IPS-15b (cell line): ENCODE data around the gene NAA35.

ENCODE experiments used
- H3K27me3 ChIP-seq: one replicate; pipeline ENCODE4 v1.6.1; 2013; ENCODE audit warnings: low read length; ENCODE audit not compliant: control insufficient read depth, insufficient read depth
- H3K36me3 ChIP-seq: one replicate; pipeline ENCODE4 v1.6.1; 2013; ENCODE audit warnings: low read length; ENCODE audit not compliant: control insufficient read depth, insufficient read depth
- H3K4me1 ChIP-seq: one replicate; pipeline ENCODE4 v1.6.1; 2013; ENCODE audit warnings: mild to moderate bottlenecking, low read length; ENCODE audit not compliant: control insufficient read depth, insufficient read depth
- H3K4me3 ChIP-seq: one replicate; pipeline ENCODE4 v1.5.1; 2013; ENCODE audit warnings: low read depth, low read length
- H3K9ac ChIP-seq: one replicate; pipeline ENCODE4 v1.6.1; 2013; ENCODE audit warnings: low read depth, mild to moderate bottlenecking, low read length
- H3K9me3 ChIP-seq: one replicate; pipeline ENCODE4 v1.6.1; 2013; ENCODE audit warnings: mild to moderate bottlenecking, low read length; ENCODE audit not compliant: control insufficient read depth, insufficient read depth

The NAA35 gene

DNA sequence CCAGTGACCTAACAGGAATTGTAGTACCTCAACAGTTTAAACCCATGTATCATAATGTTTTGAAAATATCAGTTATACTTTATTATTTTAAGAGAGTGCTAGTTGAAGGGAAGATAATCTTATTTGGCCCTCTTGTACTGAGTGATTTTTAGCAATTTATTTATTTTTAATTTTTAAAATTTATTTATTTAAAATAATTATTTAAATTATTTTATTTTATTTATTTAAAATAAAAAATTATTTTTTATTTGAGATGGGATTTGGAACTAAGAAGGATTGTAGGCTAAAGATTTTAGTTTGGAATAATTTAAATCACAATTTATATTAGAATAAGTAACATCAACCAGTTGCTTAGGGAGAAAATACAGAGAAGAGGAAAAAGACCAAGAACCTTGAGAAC is 54.2 kb downstream of the NAA35 start:
- Histone ChIP-seq H3K9ac (no peak overlapping the region), H3K4me1 (no peaks in the 10 kb centered on the region), H3K36me3 (peaks cover 4% of the 10 kb centered on the region), H3K9me3 (no peaks in the 10 kb centered on the region), H3K27me3 (no peaks in the 10 kb centered on the region), H3K4me3 (no peak overlapping the region)

DNA sequence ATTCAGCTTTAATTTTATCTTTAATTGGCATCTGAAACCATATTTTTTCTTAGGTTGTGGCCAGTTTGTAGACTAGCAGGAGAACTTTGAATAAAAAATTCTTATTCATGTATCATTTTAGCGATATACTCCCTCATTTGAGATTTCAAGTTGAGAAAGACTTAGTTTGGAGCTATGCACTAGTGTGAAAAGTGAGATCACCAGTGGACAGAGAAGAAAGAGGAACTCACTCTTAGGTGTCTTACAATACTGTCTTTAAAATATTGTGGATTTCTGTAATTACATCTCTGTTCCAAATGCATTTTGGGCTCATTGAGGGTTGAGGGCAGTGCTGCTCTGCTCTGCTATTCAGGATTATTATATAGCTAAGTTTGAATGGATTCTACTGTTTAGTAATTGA is 54.7 kb downstream of the NAA35 start:
- no peaks in the 10 kb centered on the region for H3K4me1 ChIP-seq
- no peaks in the 10 kb centered on the region for H3K27me3 ChIP-seq

DNA sequence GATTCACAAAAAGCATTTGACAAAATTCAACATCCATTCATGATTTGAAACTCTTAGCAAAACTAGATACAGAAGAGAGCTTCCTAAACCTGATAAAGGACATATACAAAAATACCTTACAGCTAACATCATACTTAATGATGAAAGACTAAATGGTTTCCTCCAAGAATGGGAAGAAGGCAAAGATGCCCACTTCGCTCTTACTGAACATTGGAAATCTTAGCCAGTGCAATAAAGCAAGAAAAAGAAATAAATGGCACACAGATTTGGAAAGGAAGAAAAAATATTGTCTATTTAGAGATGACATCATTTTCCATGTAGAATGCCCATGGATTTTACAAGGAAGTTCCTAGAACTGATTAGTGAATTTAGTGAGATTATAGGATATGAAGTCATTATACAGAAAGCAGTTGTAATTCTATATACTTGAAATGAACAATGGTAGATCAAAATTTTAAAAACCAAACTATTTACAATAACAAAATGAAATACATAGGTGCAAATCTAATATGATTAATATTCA is 64.4 kb downstream of the NAA35 start:
- no peaks in the 10 kb centered on the region for H3K27me3 ChIP-seq
- H3K4me3 ChIP-seq = no peak overlapping the region
- H3K9me3 ChIP-seq = no peaks in the 10 kb centered on the region
- H3K4me1 ChIP-seq = no peaks in the 10 kb centered on the region
- H3K9ac ChIP-seq = no peak overlapping the region
- peaks cover 3% of the 10 kb centered on the region for H3K36me3 ChIP-seq

More for the DNA sequence above, 54.7 kb downstream of the NAA35 start:
- H3K9ac ChIP-seq = no peak overlapping the region
- peaks cover 4% of the 10 kb centered on the region for H3K36me3 ChIP-seq
- H3K4me3 ChIP-seq = no peak overlapping the region
- no peaks in the 10 kb centered on the region for H3K9me3 ChIP-seq

DNA sequence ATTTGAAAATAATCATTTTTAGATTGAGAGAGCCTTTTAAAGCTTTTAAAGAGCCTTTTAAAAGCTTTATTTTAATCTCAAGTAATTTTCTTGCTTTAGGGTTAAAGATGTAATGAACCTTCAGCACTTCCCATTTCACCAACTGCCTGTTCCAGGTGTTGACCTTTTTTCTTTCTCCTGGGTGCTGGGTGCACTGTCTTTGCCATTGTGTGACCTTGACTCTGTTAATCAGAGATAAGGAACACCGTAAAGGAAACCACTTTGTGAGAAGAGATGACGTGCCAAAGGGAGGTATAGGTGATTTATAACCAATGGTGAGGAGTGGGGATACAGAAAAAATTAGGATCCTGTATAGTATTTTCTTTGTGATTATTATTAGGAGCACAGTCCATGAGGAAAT is 68.2 kb downstream of the NAA35 start:
- no peaks in the 10 kb centered on the region for H3K27me3 ChIP-seq
- H3K9ac ChIP-seq = no peak overlapping the region
- no peaks in the 10 kb centered on the region for H3K9me3 ChIP-seq
- no peaks in the 10 kb centered on the region for H3K4me1 ChIP-seq
- no peak overlapping the region for H3K4me3 ChIP-seq
- peaks cover 6% of the 10 kb centered on the region for H3K36me3 ChIP-seq

DNA sequence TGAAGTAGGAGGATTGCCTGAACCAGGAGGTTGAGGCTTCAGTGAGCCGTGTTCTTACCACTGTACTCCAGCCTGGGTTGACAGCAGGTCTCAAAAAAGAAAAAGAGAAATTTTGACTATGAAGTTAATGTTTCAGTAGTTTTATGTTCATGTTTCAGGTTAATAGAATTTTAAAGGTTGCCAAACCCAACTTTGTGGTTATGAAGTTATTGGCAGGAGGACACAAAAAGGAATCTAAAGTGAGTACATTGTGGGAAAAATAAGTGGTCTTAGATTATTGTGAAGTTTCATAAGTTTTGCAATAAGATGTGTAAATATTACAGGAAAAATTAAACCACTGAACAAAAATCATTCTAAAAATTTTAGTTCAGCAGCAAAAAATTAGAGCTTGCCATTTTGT is 79.8 kb downstream of the NAA35 start:
- H3K9ac ChIP-seq = no peak overlapping the region
- no peaks in the 10 kb centered on the region for H3K27me3 ChIP-seq
- no peak overlapping the region for H3K4me3 ChIP-seq
- H3K4me1 ChIP-seq = no peaks in the 10 kb centered on the region
- no peaks in the 10 kb centered on the region for H3K9me3 ChIP-seq
- H3K36me3 ChIP-seq = no peaks in the 10 kb centered on the region

DNA sequence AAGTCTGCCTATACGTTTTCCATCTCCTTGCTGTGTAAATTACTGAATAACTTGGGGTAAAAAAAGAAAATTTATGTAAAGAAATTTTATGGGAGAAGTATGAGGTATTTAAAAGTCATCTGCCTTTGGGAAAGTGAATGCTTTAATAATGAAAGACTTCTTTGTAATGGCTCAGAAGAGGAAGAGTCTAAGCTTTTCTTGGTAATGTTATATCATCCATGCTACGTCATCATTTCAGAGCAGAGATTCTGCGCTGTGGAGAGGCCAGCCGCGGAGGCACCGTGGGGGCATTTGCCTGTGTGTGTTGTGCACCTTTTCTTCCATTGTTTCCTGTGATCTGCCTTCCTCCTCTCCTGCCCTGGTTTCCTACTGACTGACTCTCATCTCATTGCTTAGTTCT is 80.2 kb downstream of the NAA35 start:
- Histone ChIP-seq H3K36me3 (no peaks in the 10 kb centered on the region), H3K27me3 (no peaks in the 10 kb centered on the region), H3K4me1 (no peaks in the 10 kb centered on the region), H3K4me3 (no peak overlapping the region), H3K9me3 (no peaks in the 10 kb centered on the region), H3K9ac (no peak overlapping the region)

DNA sequence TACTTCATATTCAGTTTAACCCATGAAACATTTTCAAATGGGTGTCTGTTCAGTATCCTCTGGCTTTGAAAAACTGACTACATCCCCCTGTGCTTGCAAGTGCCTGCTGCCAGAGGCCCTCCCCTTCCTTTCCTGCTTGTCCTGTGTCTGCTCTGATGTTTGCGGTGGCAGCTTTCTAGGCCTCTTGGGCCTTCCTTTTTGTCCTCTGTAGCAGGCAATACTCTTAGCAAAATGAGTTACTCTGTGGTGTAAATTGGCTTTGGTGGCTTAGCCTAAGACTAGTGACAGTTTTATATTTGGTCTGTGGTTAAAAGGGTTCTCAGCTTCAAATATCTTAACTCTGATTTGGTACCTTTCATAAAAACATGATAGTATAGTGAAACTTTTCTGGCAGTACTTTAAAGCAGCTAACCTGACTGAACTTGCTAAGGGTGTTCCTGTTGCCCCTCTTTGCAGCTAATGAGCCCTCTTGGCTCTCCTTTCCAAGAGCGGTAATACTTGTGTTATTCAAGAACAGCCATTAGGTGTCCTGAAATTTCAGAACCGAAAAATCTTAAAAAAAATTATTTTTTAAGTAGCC is 81.8 kb downstream of the NAA35 start:
- H3K27me3 ChIP-seq = no peaks in the 10 kb centered on the region
- H3K9ac ChIP-seq = no peak overlapping the region
- no peak overlapping the region for H3K4me3 ChIP-seq
- peaks cover 8% of the 10 kb centered on the region for H3K36me3 ChIP-seq
- no peaks in the 10 kb centered on the region for H3K9me3 ChIP-seq
- no peaks in the 10 kb centered on the region for H3K4me1 ChIP-seq

DNA sequence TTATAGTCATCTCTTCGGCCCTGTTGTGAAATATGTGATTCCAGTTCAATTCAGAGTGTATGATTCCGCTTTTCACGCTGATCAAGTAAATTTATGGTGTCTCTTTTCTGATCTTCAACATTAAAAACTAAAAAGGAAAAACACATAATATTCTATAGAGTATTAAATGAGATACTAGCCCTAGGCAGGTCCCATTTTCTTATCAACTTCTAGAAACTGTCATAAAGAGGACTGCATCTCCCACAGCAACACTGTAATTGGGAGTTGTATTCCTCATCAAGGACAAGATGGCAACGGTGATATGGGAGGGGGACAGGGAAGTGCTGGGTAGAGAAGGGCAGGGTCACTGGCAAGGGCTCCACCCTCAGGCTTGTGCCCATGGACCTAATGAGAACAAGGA is 86.8 kb downstream of the NAA35 start:
- Histone ChIP-seq H3K9me3 (no peaks in the 10 kb centered on the region), H3K4me1 (no peaks in the 10 kb centered on the region), H3K36me3 (peaks cover 10% of the 10 kb centered on the region), H3K9ac (no peak overlapping the region), H3K27me3 (no peaks in the 10 kb centered on the region), H3K4me3 (no peak overlapping the region)

DNA sequence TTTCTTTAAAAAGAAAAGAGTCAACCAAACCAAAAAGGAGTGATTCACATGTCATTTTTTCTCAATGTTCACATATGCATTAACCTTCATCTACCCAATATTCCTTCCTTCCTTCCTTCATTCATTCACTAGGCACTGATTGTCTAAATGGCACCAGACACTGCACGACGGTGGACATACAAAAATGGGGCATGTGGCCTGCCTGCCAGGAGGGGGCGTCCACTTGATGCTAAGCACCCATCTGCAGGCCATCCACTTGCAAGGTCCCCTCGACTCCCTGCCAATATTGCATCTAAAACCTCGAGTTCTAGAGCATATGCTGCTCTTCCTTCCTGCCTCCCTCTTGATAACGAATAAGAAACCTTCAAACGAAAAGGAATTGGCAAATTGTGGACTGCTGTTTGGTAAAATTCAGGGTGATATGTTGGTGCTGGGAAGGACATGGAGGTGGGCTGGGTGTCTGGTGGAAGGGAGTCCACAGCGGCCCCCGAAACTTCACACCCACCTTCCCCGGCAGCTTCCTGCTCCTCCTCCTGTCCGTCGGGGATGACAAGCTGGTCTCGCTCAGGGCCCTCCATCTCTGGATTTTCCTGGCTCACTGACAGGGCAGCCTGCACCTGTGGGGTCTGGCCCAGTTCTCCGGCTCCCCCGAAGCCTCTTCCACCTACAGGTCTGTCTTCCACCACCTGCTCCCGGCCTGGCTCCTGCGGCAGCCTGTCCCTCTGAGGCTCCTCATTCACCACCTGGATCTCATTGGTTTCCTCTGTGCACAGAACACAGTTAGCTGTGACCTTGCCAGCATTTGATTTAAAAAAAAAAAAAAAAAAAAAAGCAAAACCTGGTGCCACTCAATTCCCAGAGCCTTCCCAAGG is 94.2 kb downstream of the NAA35 start:
- H3K4me3 ChIP-seq = no peak overlapping the region
- peaks cover 17% of the 10 kb centered on the region for H3K36me3 ChIP-seq
- H3K27me3 ChIP-seq = no peaks in the 10 kb centered on the region
- H3K9ac ChIP-seq = no peak overlapping the region
- peaks cover 2% of the 10 kb centered on the region for H3K4me1 ChIP-seq
- H3K9me3 ChIP-seq = no peaks in the 10 kb centered on the region

DNA sequence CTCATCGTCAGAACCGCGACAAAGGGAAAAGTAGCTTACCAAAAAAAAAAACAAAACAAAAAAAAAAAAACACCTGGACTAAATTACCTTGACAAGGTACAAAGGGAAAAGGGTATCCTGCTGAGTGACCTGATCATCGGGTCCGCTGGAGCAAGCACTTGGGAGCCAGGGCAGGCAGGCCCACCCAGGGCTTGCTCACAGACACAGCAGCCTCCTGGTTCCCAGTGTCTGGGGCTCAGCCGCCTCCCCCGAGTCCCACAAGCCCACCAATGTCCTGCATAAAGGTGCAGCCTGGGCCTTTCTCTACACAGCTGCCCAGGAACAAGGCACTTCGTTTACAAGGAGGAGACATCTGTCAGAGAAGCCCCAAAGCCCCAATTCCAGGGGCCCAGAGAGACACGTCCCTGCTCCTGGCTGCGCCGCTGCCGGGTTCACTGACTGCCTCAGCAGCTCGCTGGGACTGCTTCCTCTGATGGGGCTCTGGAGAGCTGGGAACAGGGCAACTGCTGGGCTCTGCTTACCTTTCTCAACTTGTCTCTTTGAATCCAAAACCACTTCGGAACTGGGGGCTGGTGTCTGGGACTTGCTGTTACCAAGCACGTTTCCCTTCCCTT is 95.0 kb downstream of the NAA35 start:
- Histone ChIP-seq H3K9me3 (no peaks in the 10 kb centered on the region), H3K4me1 (peaks cover 2% of the 10 kb centered on the region), H3K27me3 (no peaks in the 10 kb centered on the region), H3K4me3 (no peak overlapping the region), H3K36me3 (peaks cover 17% of the 10 kb centered on the region), H3K9ac (no peak overlapping the region)

DNA sequence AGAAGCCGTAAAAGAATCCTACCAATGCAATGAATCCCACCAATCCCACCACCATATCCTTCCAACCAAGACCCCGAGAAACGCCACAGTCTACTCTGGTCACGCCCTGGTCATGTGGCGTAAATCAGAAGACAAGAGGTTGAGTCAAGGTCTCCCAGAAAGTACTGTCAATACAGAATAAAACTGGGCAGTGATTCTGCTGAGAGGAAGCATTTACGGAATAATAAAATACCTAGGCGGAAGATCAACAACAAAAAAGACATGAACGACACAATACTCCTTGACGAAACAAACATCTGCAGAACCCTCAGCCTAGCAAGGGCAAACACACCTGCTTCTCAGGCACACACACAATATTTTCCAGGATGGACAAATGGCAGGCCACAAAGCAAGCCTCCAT is 95.6 kb downstream of the NAA35 start:
- H3K9me3 ChIP-seq = no peaks in the 10 kb centered on the region
- no peak overlapping the region for H3K4me3 ChIP-seq
- no peak overlapping the region for H3K9ac ChIP-seq
- H3K27me3 ChIP-seq = no peaks in the 10 kb centered on the region
- H3K36me3 ChIP-seq = peaks cover 17% of the 10 kb centered on the region
- H3K4me1 ChIP-seq = peaks cover 2% of the 10 kb centered on the region
